ENCODE results near the gene UQCRC1.

DNA sequence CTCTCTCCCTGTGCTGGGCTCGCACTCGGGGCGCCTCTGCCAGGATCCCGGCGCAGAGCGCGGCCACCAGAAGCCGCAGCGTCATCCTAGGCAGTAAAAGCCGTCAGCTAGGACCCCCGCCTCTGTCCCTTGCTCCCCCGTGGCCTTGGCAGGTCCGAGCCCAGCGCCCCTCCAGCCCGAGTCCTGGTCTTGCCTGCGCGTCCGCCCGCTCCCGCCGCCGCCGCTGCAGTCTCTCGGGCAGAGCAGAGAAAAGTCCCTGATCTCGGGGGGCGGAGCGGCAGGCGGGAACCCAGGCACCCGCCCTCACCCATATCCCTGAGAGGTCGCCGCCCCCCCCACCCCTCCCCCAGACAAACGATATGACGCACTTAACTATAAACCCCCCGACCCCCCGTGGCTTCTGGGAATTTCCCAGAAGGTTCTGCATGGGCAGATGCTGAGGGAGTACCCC is 14.3 kb downstream of the UQCRC1 start, which contains the start of gene COL7A1:
- TF ChIP-seq NFIC (IDR thresholded peaks at IDR 0.05) (no peak), TEAD4 (IDR thresholded peaks at IDR 0.05) (no peak), EGR1 (IDR thresholded peaks at IDR 0.05) (no peak), EP300 (IDR thresholded peaks at IDR 0.05; ENCODE audit: borderline replicate concordance) (no peak), TAF1 (IDR thresholded peaks at IDR 0.05; ENCODE audit: low read depth) (no peak), CREB1 (IDR thresholded peaks at IDR 0.05; ENCODE audit: low read depth) (no peak), RAD21 (IDR thresholded peaks at IDR 0.05; ENCODE audit: low read depth) (no peak), YY1 (IDR thresholded peaks at IDR 0.05; ENCODE audit: low read depth) (no peak), ZBTB7A (IDR thresholded peaks at IDR 0.05; ENCODE audit: low read depth) (no peak), TCF12 (IDR thresholded peaks at IDR 0.05; ENCODE audit: low read depth) (no peak)
- TF ChIP-seq, protein P1, sequence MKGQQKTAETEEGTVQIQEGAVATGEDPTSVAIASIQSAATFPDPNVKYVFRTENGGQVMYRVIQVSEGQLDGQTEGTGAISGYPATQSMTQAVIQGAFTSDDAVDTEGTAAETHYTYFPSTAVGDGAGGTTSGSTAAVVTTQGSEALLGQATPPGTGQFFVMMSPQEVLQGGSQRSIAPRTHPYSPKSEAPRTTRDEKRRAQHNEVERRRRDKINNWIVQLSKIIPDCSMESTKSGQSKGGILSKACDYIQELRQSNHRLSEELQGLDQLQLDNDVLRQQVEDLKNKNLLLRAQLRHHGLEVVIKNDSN (IDR thresholded peaks at IDR 0.05): no peak
- TF ChIP-seq, protein P2, sequence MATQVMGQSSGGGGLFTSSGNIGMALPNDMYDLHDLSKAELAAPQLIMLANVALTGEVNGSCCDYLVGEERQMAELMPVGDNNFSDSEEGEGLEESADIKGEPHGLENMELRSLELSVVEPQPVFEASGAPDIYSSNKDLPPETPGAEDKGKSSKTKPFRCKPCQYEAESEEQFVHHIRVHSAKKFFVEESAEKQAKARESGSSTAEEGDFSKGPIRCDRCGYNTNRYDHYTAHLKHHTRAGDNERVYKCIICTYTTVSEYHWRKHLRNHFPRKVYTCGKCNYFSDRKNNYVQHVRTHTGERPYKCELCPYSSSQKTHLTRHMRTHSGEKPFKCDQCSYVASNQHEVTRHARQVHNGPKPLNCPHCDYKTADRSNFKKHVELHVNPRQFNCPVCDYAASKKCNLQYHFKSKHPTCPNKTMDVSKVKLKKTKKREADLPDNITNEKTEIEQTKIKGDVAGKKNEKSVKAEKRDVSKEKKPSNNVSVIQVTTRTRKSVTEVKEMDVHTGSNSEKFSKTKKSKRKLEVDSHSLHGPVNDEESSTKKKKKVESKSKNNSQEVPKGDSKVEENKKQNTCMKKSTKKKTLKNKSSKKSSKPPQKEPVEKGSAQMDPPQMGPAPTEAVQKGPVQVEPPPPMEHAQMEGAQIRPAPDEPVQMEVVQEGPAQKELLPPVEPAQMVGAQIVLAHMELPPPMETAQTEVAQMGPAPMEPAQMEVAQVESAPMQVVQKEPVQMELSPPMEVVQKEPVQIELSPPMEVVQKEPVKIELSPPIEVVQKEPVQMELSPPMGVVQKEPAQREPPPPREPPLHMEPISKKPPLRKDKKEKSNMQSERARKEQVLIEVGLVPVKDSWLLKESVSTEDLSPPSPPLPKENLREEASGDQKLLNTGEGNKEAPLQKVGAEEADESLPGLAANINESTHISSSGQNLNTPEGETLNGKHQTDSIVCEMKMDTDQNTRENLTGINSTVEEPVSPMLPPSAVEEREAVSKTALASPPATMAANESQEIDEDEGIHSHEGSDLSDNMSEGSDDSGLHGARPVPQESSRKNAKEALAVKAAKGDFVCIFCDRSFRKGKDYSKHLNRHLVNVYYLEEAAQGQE (IDR thresholded peaks at IDR 0.05; ENCODE audit: low read depth): no peak

Data from Ishikawa (cell line).